ENCODE results near the gene TTC7B.

Gene TTC7B

GRCh38 chr14:90648421-90648820, 167.8 kb downstream of the TTC7B start:
- no peak for DNase-seq (ENCODE audit: low read depth in 2 of 2)
- no peak for TF ChIP-seq CTCF (IDR thresholded peaks at IDR 0.05; ENCODE audit: low read depth, low read length)
- H3K4me3 ChIP-seq (replicated peaks in 1 of 2; ENCODE audit: low read depth in 2 of 2, low read length in 2 of 2) = no peak overlapping the region

- no peak for DNase-seq (ENCODE audit: low read depth in 2 of 2)
- no peak for TF ChIP-seq CTCF (IDR thresholded peaks at IDR 0.05; ENCODE audit: low read depth, low read length)
- H3K4me3 ChIP-seq (replicated peaks in 1 of 2; ENCODE audit: low read depth in 2 of 2, low read length in 2 of 2) = no peak overlapping the region
These were observed 168.7 kb downstream of the TTC7B start for GRCh38 chr14:90647473-90648005.

DNA sequence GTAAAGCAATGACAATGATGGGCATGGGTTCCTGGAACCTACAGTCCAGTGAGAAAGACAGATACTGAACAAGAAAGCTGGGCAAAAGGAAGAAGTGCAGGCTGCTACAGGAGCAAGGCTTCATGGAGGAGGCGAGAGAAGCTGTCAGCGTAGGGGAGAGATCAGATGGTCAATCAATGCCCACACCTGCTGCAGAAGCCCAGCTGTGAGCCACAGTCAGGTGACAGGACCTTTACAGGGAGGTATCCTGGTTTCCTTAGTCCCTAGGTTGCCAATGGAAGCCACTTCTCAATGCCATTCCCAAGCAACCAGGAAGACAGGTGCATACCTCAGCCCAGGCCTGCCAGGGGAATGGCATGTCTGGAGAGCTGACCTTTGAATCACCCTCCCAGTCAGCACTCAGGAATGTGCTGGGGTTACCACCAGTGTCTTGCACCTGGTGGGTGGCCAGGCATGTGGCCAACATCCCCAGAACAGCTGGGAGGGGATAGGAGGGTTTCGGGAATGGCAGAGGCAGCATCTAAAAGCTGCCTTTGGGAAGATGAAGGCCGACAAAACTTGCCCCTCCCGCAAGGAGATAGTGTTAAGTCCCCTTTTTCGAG, 170.3 kb downstream of the TTC7B start:
- H3K4me3 ChIP-seq (replicated peaks in 1 of 2; ENCODE audit: low read depth in 2 of 2, low read length in 2 of 2) = no peak overlapping the region
- peak in 1 of 2 donors; percentile 46 for DNase-seq (ENCODE audit: low read depth in 2 of 2)
- no peak for TF ChIP-seq CTCF (IDR thresholded peaks at IDR 0.05; ENCODE audit: low read depth, low read length)

DNA sequence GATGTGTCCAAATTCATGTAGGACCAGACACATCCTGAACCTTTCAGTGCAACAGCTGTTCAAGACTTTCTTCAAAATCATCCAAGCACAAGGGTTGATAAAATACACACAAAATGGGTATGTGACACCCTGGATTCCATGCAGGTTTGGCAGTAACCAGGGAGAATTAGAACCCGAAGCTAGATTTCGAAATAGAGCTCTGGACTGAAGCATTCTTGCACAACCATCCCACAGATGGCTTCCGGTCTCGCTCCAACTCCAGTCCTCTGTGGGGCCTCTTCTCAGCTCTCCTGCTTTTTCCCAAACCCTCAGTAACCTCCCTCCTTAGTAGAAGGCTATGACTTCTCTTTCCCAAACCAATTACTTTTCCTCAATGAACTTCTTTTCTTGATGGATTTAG, 171.3 kb downstream of the TTC7B start:
- peak; percentile 82 to 90 for DNase-seq (ENCODE audit: low read depth in 2 of 2)
- TF ChIP-seq CTCF (IDR thresholded peaks at IDR 0.05; ENCODE audit: low read depth, low read length) = no peak
- H3K4me3 ChIP-seq (replicated peaks in 1 of 2; ENCODE audit: low read depth in 2 of 2, low read length in 2 of 2) = no peak overlapping the region

GRCh38 chr14:90643982-90644670, 172.1 kb downstream of the TTC7B start:
- TF ChIP-seq CTCF (IDR thresholded peaks at IDR 0.05; ENCODE audit: low read depth, low read length) = no peak
- no peak overlapping the region for H3K4me3 ChIP-seq (replicated peaks in 1 of 2; ENCODE audit: low read depth in 2 of 2, low read length in 2 of 2)
- DNase-seq (ENCODE audit: low read depth in 2 of 2) = no peak

GRCh38 chr14:90642244-90642717, 173.9 kb downstream of the TTC7B start:
- peak; percentile 19 to 63 for DNase-seq (ENCODE audit: low read depth in 2 of 2)
- no peak overlapping the region for H3K4me3 ChIP-seq (replicated peaks in 1 of 2; ENCODE audit: low read depth in 2 of 2, low read length in 2 of 2)
- TF ChIP-seq CTCF (IDR thresholded peaks at IDR 0.05; ENCODE audit: low read depth, low read length) = no peak
